Stimulated activated memory B cell treated with anti-CD40 and anti-IgM and Interleukin-4, amounts not matched to agents 10 μg/mL and 1 μg/mL and 100 μg/mL, for 72 hours (primary cell): Measurements from ENCODE around the gene ARFGAP1.

Source experiments
- ATAC-seq: fragments of 150-1000 bp; cut with Tn5 transposase; 2 replicates; pipeline ENCODE4 v1.10.0; 2021
- H3K27ac Mint-ChIP-seq: one replicate; pipeline ENCODE4 v1.8.0; 2022; ENCODE audit warnings: mild to moderate bottlenecking, mixed read lengths
- H3K27me3 Mint-ChIP-seq: one replicate; pipeline ENCODE4 v1.8.0; 2022; ENCODE audit warnings: mixed read lengths
- H3K36me3 Mint-ChIP-seq: one replicate; pipeline ENCODE4 v1.8.0; 2022; ENCODE audit warnings: mixed read lengths
- H3K4me1 Mint-ChIP-seq: one replicate; pipeline ENCODE4 v1.8.0; 2022; ENCODE audit warnings: mixed read lengths
- H3K4me3 Mint-ChIP-seq: one replicate; pipeline ENCODE4 v1.8.0; 2022; ENCODE audit warnings: mild to moderate bottlenecking, moderate library complexity, mixed read lengths
- H3K9me3 Mint-ChIP-seq: one replicate; pipeline ENCODE4 v1.8.0; 2022; ENCODE audit warnings: mixed read lengths

The ARFGAP1 gene

GRCh38 chr20:63286781-63287696 is 14.4 kb downstream of the ARFGAP1 start:
- peaks cover 23% of the 10 kb centered on the region for H3K36me3 Mint-ChIP-seq
- no peak overlapping the region for H3K27ac Mint-ChIP-seq
- H3K4me3 Mint-ChIP-seq, result no peak overlapping the region
- H3K4me1 Mint-ChIP-seq, result peaks cover 6% of the 10 kb centered on the region
- H3K27me3 Mint-ChIP-seq, result peaks cover 3% of the 10 kb centered on the region
- ATAC-seq, result no peak
- no peaks in the 10 kb centered on the region for H3K9me3 Mint-ChIP-seq

GRCh38 chr20:63287697-63288580 is 15.3 kb downstream of the ARFGAP1 start:
- Mint-ChIP-seq H3K36me3 (peaks cover 23% of the 10 kb centered on the region), H3K4me3 (no peak overlapping the region), H3K9me3 (no peaks in the 10 kb centered on the region)

GRCh38 chr20:63288581-63289251 is 16.1 kb downstream of the ARFGAP1 start:
- Mint-ChIP-seq H3K9me3 (no peaks in the 10 kb centered on the region), H3K36me3 (peaks cover 23% of the 10 kb centered on the region), H3K27ac (no peak overlapping the region), H3K27me3 (peaks cover 19% of the 10 kb centered on the region), H3K4me1 (peaks cover 6% of the 10 kb centered on the region), H3K4me3 (no peak overlapping the region)
- no peak for ATAC-seq

More at GRCh38 chr20:63287697-63288580, 15.3 kb downstream of the ARFGAP1 start:
- H3K27ac Mint-ChIP-seq, result no peak overlapping the region
- H3K27me3 Mint-ChIP-seq, result peaks cover 12% of the 10 kb centered on the region
- peaks cover 6% of the 10 kb centered on the region for H3K4me1 Mint-ChIP-seq
- no peak for ATAC-seq

GRCh38 chr20:63289311-63290135 is 16.9 kb downstream of the ARFGAP1 start:
- H3K4me3 Mint-ChIP-seq, result no peak overlapping the region

GRCh38 chr20:63290136-63290676 is 17.6 kb downstream of the ARFGAP1 start:
- ATAC-seq, result no peak
- Mint-ChIP-seq H3K27me3 (peaks cover 33% of the 10 kb centered on the region), H3K27ac (no peak overlapping the region), H3K4me3 (no peak overlapping the region), H3K4me1 (peaks cover 6% of the 10 kb centered on the region), H3K9me3 (no peaks in the 10 kb centered on the region), H3K36me3 (peaks cover 21% of the 10 kb centered on the region)

More at GRCh38 chr20:63289311-63290135, 16.9 kb downstream of the ARFGAP1 start:
- Mint-ChIP-seq H3K4me1 (peaks cover 6% of the 10 kb centered on the region), H3K9me3 (no peaks in the 10 kb centered on the region), H3K27ac (no peak overlapping the region), H3K36me3 (peaks cover 23% of the 10 kb centered on the region), H3K27me3 (peaks cover 27% of the 10 kb centered on the region)
- ATAC-seq, result no peak

GRCh38 chr20:63290677-63291472 is 18.3 kb downstream of the ARFGAP1 start:
- peaks cover 40% of the 10 kb centered on the region for H3K27me3 Mint-ChIP-seq
- no peak overlapping the region for H3K27ac Mint-ChIP-seq
- H3K9me3 Mint-ChIP-seq, result no peaks in the 10 kb centered on the region
- H3K4me3 Mint-ChIP-seq, result no peak overlapping the region
- H3K36me3 Mint-ChIP-seq, result peaks cover 14% of the 10 kb centered on the region
- peaks cover 6% of the 10 kb centered on the region for H3K4me1 Mint-ChIP-seq
- peak; percentile 47 for ATAC-seq

GRCh38 chr20:63291811-63292210 is 19.2 kb downstream of the ARFGAP1 start:
- Mint-ChIP-seq H3K9me3 (no peaks in the 10 kb centered on the region), H3K27me3 (peaks cover 47% of the 10 kb centered on the region), H3K36me3 (peaks cover 12% of the 10 kb centered on the region), H3K4me1 (peaks cover 6% of the 10 kb centered on the region), H3K27ac (no peak overlapping the region), H3K4me3 (no peak overlapping the region)
- ATAC-seq, result no peak

- peaks cover 12% of the 10 kb centered on the region for H3K36me3 Mint-ChIP-seq
- no peak overlapping the region for H3K4me3 Mint-ChIP-seq
- no peak overlapping the region for H3K27ac Mint-ChIP-seq
- no peak for ATAC-seq
- H3K4me1 Mint-ChIP-seq, result peaks cover 6% of the 10 kb centered on the region
- peaks cover 52% of the 10 kb centered on the region for H3K27me3 Mint-ChIP-seq
- no peaks in the 10 kb centered on the region for H3K9me3 Mint-ChIP-seq
Observed at GRCh38 chr20:63292292-63292701, 19.7 kb downstream of the ARFGAP1 start.

- no peaks in the 10 kb centered on the region for H3K9me3 Mint-ChIP-seq
- H3K36me3 Mint-ChIP-seq, result peaks cover 12% of the 10 kb centered on the region
- peaks cover 6% of the 10 kb centered on the region for H3K4me1 Mint-ChIP-seq
- no peak within 1 kb of the TSS for H3K4me3 Mint-ChIP-seq
- H3K27me3 Mint-ChIP-seq, result peaks cover 57% of the 10 kb centered on the region
- no peak for ATAC-seq
- H3K27ac Mint-ChIP-seq, result no peak within 1 kb of the TSS
Observed at GRCh38 chr20:63292904-63293303, 20.3 kb downstream of the ARFGAP1 start, which contains the start of gene COL20A1. COL20A1 (plus strand) TSS chr20:63293186; CDS start chr20:63295108, 1,922 bp downstream.

- no peak overlapping the region for H3K27ac Mint-ChIP-seq
- ATAC-seq, result no peak
- H3K27me3 Mint-ChIP-seq, result peaks cover 62% of the 10 kb centered on the region
- no peaks in the 10 kb centered on the region for H3K9me3 Mint-ChIP-seq
- H3K4me1 Mint-ChIP-seq, result peaks cover 6% of the 10 kb centered on the region
- no peak overlapping the region for H3K4me3 Mint-ChIP-seq
- peaks cover 7% of the 10 kb centered on the region for H3K36me3 Mint-ChIP-seq
Observed at GRCh38 chr20:63293456-63293855, 20.8 kb downstream of the ARFGAP1 start.

- Mint-ChIP-seq H3K27ac (no peak overlapping the region), H3K36me3 (peaks cover 2% of the 10 kb centered on the region), H3K4me1 (peaks cover 6% of the 10 kb centered on the region), H3K9me3 (peaks cover 3% of the 10 kb centered on the region), H3K4me3 (no peak overlapping the region), H3K27me3 (peaks cover 68% of the 10 kb centered on the region)
- no peak for ATAC-seq
Observed at GRCh38 chr20:63293871-63294535, 21.4 kb downstream of the ARFGAP1 start.

- no peaks in the 10 kb centered on the region for H3K36me3 Mint-ChIP-seq
- no peak overlapping the region for H3K4me3 Mint-ChIP-seq
- H3K27me3 Mint-ChIP-seq, result peaks cover 73% of the 10 kb centered on the region
- H3K27ac Mint-ChIP-seq, result no peak overlapping the region
- ATAC-seq, result no peak
- H3K9me3 Mint-ChIP-seq, result peaks cover 4% of the 10 kb centered on the region
- H3K4me1 Mint-ChIP-seq, result peaks cover 6% of the 10 kb centered on the region
Observed at GRCh38 chr20:63294536-63294900, 21.9 kb downstream of the ARFGAP1 start.

GRCh38 chr20:63295018-63295417 is 22.4 kb downstream of the ARFGAP1 start:
- Mint-ChIP-seq H3K27ac (no peak overlapping the region), H3K4me3 (no peak overlapping the region), H3K27me3 (peaks cover 74% of the 10 kb centered on the region), H3K36me3 (no peaks in the 10 kb centered on the region), H3K9me3 (peaks cover 4% of the 10 kb centered on the region), H3K4me1 (peaks cover 6% of the 10 kb centered on the region)
- ATAC-seq, result no peak
